SJSA1 (cell line): ENCODE measurements around the gene GRIK1. TPM values are rescaled to one million over a fixed set of nuclear protein-coding genes. Genes with fewer than 3 reads are reported as not detected.

ENCODE experiments used
- DNase-seq, 2 experiments: peaks; one replicate each; pipeline ENCODE4 v3.0.0-alpha.2; 2015 to 2020; ENCODE audit warnings: low spot score in 2 of 2, low read depth in 1 of 2
- H3K27ac ChIP-seq: fragments of 250-450 bp; sonication (Bioruptor Pico); 2 replicates; pipeline ENCODE4 v1.5.1; 2020; ENCODE audit warnings: mild to moderate bottlenecking, moderate library complexity
- H3K27me3 ChIP-seq: fragments of 250-450 bp; sonication (Bioruptor Pico); replicated peaks from 2 replicates; pipeline ENCODE4 v1.5.1; 2020; ENCODE audit warnings: mild to moderate bottlenecking, moderate library complexity
- H3K36me3 ChIP-seq: fragments of 250-450 bp; sonication (Bioruptor Pico); 2 replicates; pipeline ENCODE4 v1.5.1; 2020; ENCODE audit warnings: mild to moderate bottlenecking
- H3K4me1 ChIP-seq: fragments of 250-450 bp; sonication (Bioruptor Pico); replicated peaks from 2 replicates; pipeline ENCODE4 v1.6.1; 2021; ENCODE audit warnings: mild to moderate bottlenecking
- H3K4me3 ChIP-seq: fragments of 250-450 bp; sonication (Bioruptor Pico); 2 replicates; pipeline ENCODE4 v1.5.1; 2020; ENCODE audit warnings: mild to moderate bottlenecking
- H3K9me3 ChIP-seq: fragments of 250-450 bp; sonication (Bioruptor Pico); replicated peaks from 2 replicates; pipeline ENCODE4 v1.5.1; 2020; ENCODE audit warnings: mild to moderate bottlenecking
- total RNA-seq: library from RNA; depleted of rRNA; stranded (reverse); fragments of >200 nt; shearing (Covaris generic); gene quantifications from 2 replicates; pipeline ENCODE4 v1.2.3, GENCODE V29; 2014

GRIK1 gene
- total RNA-seq, 1 experiment from 2014 or later: not detected

DNA sequence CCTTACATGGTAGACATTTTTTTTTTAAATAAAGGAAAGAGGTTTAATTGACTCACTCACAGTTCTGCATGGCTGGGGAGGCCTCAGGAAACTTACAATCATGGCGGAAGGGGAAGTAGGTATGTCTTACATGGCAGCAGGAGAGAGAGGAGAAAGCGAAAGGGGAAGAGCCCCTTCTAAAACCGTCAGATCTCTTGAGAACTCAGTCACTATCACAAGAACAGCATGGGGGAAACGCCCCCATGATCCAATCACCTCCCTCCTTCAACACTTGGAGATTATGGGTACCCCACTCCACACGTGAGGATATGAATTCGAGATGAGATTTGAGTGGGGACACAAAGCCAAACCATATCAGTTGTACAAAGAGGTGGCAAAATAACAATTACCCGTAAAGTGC, 301.7 kb downstream of the GRIK1 start:
- DNase-seq: no peak
- Histone ChIP-seq H3K4me1 (no peaks in the 10 kb centered on the region), H3K27ac (no peak overlapping the region), H3K4me3 (no peak overlapping the region), H3K9me3 (no peaks in the 10 kb centered on the region), H3K27me3 (no peaks in the 10 kb centered on the region), H3K36me3 (no peaks in the 10 kb centered on the region)

DNA sequence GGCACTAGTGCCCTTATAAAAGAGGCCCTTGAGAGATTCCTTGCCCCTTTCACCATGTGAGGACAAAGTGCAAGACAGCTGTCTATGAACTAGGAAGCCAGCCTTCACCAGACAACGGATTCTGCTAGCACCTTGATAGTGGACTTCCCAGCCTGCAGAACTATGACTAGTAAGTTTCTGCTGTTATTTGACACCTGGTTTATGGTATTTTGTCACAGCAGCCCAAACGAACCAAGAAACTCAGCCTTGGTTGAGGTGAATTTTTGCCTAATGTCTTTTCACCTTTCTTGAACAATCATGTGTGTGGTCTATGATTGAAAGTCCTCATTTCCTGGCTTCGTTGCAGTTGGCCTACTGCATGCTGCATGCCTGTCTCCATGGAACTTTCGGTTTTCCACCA, 302.2 kb downstream of the GRIK1 start:
- Histone ChIP-seq H3K4me1 (no peaks in the 10 kb centered on the region), H3K27ac (no peak overlapping the region), H3K9me3 (no peaks in the 10 kb centered on the region), H3K27me3 (no peaks in the 10 kb centered on the region), H3K4me3 (no peak overlapping the region), H3K36me3 (no peaks in the 10 kb centered on the region)
- DNase-seq: no peak

DNA sequence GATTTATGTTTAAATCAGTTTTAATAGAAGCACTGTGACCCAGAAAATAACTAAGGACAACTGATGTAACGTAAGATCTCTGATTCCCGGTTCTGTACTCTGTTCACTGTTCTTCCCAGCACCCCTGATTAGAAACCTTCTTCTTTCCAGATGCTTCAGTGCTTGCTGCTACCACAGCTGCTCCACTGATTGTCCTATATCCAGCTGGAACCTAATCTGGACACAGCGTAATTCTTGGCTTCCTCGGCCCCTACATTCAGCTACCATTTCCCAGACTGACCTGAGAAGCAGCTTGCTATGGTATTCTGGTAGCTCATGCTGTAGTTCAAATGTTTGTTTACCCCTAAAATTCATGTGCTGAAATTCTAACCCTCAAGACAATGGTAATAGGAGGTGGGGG, 302.7 kb downstream of the GRIK1 start:
- H3K4me3 ChIP-seq: no peak overlapping the region
- no peaks in the 10 kb centered on the region for H3K27me3 ChIP-seq
- no peaks in the 10 kb centered on the region for H3K36me3 ChIP-seq
- no peak overlapping the region for H3K27ac ChIP-seq
- DNase-seq: no peak
- no peaks in the 10 kb centered on the region for H3K4me1 ChIP-seq
- H3K9me3 ChIP-seq: no peaks in the 10 kb centered on the region

DNA sequence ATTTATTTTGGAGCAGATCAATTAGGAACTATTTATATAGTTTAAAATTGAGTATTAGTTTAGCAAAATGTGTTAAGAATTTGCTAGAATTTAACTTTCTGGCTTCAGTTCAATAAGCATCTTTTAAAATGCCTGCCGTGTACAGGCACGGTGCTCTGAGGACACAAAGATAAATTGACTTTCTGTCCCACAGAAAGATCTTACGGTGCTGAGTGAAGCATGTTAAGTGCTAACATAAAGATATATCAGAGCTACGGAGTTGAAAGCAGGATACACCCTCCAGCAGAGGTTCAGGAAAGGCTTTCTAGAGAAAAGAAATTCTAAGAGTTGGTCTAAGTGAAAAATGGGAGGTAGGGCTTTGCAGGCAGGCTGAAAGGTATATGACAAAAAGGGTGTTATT, 305.4 kb downstream of the GRIK1 start:
- no peak overlapping the region for H3K27ac ChIP-seq
- H3K9me3 ChIP-seq: no peaks in the 10 kb centered on the region
- DNase-seq: no peak
- H3K27me3 ChIP-seq: no peaks in the 10 kb centered on the region
- H3K4me1 ChIP-seq: no peaks in the 10 kb centered on the region
- H3K4me3 ChIP-seq: no peak overlapping the region
- no peaks in the 10 kb centered on the region for H3K36me3 ChIP-seq

DNA sequence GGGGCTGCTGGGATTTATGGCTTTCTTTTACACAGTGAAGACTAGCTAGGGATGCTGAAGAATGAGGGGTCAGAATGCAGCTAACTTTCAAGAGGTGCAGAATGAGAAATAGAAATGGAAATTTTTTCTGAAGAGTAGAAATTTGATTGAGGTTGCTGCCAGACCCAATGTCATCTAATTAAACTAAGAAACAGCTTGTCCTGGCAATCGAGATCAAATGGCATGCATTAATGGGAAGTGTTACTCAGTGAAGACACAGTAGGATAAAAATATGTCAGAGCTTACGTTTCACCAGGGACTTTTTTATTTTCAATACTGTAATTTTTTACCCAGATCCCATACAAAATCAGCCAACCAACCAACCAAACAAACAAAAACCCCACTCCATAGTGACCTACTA, 306.0 kb downstream of the GRIK1 start:
- Histone ChIP-seq H3K36me3 (no peaks in the 10 kb centered on the region), H3K4me1 (no peaks in the 10 kb centered on the region), H3K27me3 (no peaks in the 10 kb centered on the region), H3K4me3 (no peak overlapping the region), H3K27ac (no peak overlapping the region), H3K9me3 (no peaks in the 10 kb centered on the region)
- no peak for DNase-seq

DNA sequence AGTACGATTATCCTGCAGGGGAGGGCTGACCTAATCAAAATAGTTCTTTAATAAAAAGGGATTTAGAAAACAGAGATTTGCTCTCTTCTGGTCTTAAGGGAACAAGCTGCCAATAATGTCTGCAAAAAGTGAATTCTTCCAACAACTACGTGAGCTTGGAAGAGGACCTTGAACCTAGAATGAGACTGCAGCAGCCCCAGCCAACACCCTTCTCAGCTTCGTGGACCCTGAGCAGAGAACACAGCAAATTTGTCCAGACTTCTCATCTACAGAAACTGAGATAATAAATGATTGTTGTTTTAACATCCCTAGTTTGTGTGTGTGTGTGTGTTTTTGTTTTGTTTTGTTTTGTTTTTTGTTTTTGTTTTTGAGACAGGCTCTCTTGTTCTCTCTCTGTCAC, 309.4 kb downstream of the GRIK1 start:
- no peak overlapping the region for H3K27ac ChIP-seq
- H3K4me3 ChIP-seq: no peak overlapping the region
- DNase-seq: no peak
- no peaks in the 10 kb centered on the region for H3K27me3 ChIP-seq
- H3K36me3 ChIP-seq: no peaks in the 10 kb centered on the region
- no peaks in the 10 kb centered on the region for H3K9me3 ChIP-seq
- H3K4me1 ChIP-seq: no peaks in the 10 kb centered on the region; the same call in 1 of the 2 replicates

DNA sequence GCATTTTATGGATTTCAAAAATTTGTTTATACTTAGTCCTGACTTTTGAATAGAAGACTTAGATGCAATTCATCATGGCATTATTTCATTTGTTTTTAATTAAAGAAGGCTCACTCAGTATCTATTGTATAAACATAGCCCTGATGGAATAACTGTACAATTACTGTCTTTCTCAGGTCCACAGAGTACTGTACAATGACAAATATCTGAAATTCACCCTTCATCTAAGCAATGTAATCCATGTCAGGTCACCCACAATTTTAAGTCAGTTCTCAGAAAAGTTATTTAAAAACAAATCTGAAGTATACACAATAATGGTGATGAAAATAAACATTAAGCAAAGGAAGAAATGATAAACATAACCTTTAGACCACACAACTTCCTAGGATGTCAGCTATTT, 311.9 kb downstream of the GRIK1 start:
- H3K27ac ChIP-seq: no peak overlapping the region
- H3K36me3 ChIP-seq: no peaks in the 10 kb centered on the region
- no peaks in the 10 kb centered on the region; the same call in 1 of the 2 replicates for H3K4me1 ChIP-seq
- H3K27me3 ChIP-seq: no peaks in the 10 kb centered on the region
- no peak for DNase-seq
- H3K4me3 ChIP-seq: no peak overlapping the region
- no peaks in the 10 kb centered on the region for H3K9me3 ChIP-seq

DNA sequence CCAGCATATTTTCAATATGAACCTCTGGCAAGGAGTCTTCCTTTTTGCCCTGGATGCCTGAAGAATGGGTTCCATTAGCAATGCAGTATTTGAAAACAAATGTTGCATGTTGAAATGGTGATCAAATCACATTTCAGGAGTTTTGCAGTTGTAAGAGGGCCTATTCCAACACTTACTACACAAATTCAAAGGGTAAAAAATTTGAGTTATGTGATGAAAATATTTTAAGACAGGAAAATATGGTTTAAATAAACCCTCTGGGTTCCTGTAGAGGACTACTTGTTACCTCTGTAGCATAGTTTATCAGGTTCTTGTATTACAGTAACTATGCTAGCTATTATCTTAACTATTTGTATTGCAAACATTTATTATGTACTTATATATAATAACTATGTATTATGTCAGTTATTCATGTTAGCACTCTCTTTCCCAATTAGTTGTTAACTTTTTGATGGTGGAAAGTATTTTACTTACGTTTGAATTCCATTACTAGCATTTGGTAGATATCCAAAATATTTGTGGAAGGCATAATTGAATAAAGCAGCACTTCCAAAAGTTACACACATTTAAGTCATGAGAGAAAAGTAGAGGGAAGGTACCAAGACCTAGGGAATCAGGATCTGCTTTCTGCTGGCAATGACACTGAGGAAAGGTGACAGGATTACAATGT, 312.9 kb downstream of the GRIK1 start:
- DNase-seq: no peak
- no peak overlapping the region for H3K4me3 ChIP-seq
- H3K4me1 ChIP-seq: no peaks in the 10 kb centered on the region; the same call in 1 of the 2 replicates
- H3K9me3 ChIP-seq: no peaks in the 10 kb centered on the region
- H3K36me3 ChIP-seq: no peaks in the 10 kb centered on the region
- no peak overlapping the region for H3K27ac ChIP-seq
- no peaks in the 10 kb centered on the region for H3K27me3 ChIP-seq

DNA sequence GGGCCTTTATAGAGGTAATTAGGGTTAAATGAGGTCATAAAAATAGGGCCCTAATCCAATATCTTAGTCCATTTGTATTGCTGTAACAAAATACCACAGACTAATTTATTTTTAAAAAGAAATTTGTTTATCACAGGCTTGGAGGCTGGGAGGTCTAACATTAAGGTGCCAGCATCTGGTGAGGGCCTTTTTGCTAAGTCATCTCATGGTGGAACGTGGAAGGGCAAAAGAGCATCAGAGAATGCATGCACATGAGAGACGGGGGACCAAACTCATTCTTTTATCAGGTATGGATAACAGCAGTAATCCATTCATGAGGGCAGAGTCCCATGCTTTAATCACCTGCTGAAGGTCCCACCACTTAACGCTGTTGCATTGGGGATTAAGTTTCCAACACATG, 313.8 kb downstream of the GRIK1 start:
- DNase-seq: no peak
- Histone ChIP-seq H3K4me1 (no peaks in the 10 kb centered on the region; the same call in 1 of the 2 replicates), H3K27me3 (no peaks in the 10 kb centered on the region), H3K36me3 (no peaks in the 10 kb centered on the region), H3K27ac (no peak overlapping the region), H3K4me3 (no peak overlapping the region), H3K9me3 (no peaks in the 10 kb centered on the region)

DNA sequence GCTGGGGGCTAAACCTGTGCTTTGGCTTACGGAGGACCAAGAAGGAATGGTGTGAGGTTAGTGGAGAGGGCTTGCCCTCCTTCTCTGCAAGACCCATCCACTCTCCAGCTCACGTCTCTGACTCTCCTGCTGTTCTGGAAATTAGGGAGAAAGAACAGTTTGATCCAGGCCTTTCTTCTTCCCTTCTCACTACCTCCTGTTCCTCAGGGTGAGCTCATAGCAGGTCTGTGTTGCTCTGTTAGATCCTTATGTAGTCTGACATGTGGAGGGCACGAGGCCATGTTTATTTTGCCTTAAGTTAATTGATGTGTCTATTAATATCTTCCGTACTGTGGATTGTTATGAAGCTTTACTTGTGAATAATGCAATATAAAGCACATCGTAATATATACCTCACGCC, 315.0 kb downstream of the GRIK1 start:
- DNase-seq: no peak
- H3K27me3 ChIP-seq: no peaks in the 10 kb centered on the region

DNA sequence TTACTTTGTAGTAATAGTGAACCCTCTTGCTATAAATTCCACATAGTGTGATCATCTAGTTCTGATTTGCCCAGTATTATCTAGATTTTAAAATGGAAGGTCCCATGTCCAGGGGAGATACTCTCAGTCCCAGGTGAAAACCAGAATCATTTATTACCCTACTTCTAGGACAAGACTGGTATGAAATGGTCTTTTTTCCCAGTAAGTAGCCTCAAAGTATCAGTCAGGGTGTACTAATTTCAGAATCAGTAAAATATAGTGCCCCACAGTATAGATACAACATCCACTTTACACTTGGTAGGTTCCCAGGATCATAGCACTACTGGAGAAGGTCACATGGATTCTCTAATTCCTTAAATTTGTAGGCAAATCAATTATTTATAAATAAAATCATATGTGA, 318.3 kb downstream of the GRIK1 start:
- no peak overlapping the region for H3K4me3 ChIP-seq
- DNase-seq: no peak
- no peak overlapping the region for H3K27ac ChIP-seq
- H3K27me3 ChIP-seq: no peaks in the 10 kb centered on the region
- no peaks in the 10 kb centered on the region for H3K9me3 ChIP-seq
- H3K4me1 ChIP-seq: no peaks in the 10 kb centered on the region
- H3K36me3 ChIP-seq: no peaks in the 10 kb centered on the region

More for the DNA sequence above, 315.0 kb downstream of the GRIK1 start:
- no peaks in the 10 kb centered on the region for H3K36me3 ChIP-seq
- H3K4me3 ChIP-seq: no peak overlapping the region
- no peaks in the 10 kb centered on the region; the same call in 1 of the 2 replicates for H3K4me1 ChIP-seq
- H3K27ac ChIP-seq: no peak overlapping the region
- H3K9me3 ChIP-seq: no peaks in the 10 kb centered on the region

DNA sequence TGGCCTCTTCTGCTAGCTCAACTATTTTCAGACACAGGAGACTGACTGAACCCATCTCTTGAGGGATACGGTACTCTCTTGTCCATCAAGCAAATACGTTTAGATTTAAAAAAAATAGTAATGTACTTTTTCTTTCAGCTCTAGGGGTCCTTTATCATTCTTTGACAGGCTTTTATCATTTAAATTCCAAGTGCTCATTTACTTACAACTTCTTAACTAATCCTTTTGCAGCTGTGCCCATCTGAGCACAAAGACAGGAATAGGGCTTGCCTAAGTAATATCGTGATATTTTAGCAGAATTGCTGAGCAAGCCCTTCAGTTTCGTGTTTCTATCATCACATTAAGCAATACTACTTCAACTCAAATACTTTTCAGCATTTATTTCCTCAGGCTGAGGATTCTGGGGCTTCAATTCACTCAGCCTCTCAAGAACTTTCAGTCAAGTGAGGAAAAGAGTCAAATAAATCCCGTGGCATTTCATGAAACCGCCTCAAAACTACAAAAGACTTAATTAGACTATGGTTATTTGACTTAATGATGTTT, 323.5 kb downstream of the GRIK1 start:
- Histone ChIP-seq H3K9me3 (no peaks in the 10 kb centered on the region), H3K27me3 (no peaks in the 10 kb centered on the region), H3K27ac (no peak overlapping the region), H3K4me1 (no peaks in the 10 kb centered on the region), H3K36me3 (no peaks in the 10 kb centered on the region), H3K4me3 (no peak overlapping the region)
- no peak for DNase-seq

DNA sequence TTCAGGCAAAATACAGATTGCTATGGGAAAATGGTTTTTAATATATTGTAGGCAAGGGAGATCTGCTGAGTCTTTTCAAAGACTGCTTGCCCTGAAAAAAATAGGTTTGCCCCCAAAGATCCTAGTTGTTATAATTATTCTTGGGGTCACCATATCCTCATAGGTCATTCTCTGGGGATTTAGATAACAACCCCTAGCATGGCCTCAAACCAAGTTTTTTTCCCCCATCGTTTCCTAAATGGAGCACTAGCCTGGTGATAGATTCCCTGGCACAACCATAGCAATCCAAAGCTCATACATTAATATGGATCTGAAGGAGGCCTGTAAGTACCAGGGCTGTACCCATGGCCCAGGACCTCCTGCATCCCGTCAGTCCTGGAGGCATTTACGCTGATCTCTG, 325.9 kb downstream of the GRIK1 start:
- H3K4me1 ChIP-seq: no peaks in the 10 kb centered on the region
- DNase-seq: no peak
- no peaks in the 10 kb centered on the region for H3K9me3 ChIP-seq
- H3K27ac ChIP-seq: no peak overlapping the region
- H3K27me3 ChIP-seq: no peaks in the 10 kb centered on the region
- H3K4me3 ChIP-seq: no peak overlapping the region
- H3K36me3 ChIP-seq: no peaks in the 10 kb centered on the region

DNA sequence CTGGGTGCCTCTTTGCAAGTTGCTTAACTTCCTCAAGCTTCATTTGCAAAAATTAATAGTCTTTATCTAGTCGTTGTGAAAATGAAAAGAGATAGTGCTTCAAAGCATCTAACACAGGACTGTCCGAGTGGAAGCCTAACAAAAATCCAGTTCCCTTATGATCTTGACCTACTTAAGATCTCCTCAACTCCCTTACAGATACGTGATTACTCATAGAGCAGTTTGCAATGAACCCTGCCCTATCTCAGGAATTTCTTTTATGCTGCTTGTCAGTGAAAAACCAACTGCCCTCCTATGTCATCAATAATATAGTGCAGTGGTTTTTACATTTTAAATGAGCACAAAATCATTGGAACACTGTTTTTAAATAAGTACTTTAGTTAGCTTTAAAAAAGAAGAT, 326.8 kb downstream of the GRIK1 start:
- Histone ChIP-seq H3K4me3 (no peak overlapping the region), H3K4me1 (no peaks in the 10 kb centered on the region), H3K36me3 (no peaks in the 10 kb centered on the region), H3K27ac (no peak overlapping the region), H3K9me3 (no peaks in the 10 kb centered on the region), H3K27me3 (no peaks in the 10 kb centered on the region)
- DNase-seq: no peak
